ENCODE data around the gene CYP2A6.

CYP2A6 gene

DNA sequence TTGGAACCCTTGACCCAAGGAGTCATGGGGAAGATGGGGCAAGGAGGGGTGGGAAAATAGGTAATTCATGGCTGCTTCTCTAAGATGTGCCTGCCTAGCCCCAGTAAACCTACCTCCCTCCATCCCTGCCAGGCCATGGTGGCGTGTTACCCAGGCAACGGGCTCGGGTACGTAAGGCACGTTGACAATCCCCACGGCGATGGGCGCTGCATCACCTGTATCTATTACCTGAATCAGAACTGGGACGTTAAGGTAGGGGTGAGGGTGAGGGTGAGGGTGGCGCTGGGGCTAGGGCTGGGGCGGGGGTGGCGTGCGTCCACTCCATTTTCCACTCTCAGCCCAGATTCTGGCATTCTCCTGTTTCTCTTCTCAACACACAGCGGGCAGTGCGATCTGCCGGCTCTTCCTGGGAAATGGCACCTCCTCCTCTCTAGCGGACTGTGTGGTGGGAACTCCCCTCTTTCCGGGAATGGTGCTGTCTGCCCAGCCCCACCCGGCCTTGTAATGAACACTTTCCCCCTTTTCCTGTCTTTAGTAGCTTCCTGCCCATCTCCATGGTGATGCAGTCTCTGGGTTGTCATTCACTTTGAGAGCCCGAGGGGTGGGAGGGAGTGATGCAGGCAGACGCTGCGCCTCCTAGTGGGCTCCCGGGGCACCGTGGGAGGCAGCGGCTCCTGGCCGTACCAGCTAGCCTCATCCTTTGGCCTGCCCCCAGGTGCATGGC is 43.7 kb downstream of the CYP2A6 start:
- Histone ChIP-seq H3K4me2 (ENCODE audit: low read length) (no peak overlapping the region), H3K4me3 (ENCODE audit: low read length) (no peak overlapping the region), H4K20me1 (ENCODE audit: insufficient read depth, low read length) (peaks cover 81% of the 10 kb centered on the region)

DNA sequence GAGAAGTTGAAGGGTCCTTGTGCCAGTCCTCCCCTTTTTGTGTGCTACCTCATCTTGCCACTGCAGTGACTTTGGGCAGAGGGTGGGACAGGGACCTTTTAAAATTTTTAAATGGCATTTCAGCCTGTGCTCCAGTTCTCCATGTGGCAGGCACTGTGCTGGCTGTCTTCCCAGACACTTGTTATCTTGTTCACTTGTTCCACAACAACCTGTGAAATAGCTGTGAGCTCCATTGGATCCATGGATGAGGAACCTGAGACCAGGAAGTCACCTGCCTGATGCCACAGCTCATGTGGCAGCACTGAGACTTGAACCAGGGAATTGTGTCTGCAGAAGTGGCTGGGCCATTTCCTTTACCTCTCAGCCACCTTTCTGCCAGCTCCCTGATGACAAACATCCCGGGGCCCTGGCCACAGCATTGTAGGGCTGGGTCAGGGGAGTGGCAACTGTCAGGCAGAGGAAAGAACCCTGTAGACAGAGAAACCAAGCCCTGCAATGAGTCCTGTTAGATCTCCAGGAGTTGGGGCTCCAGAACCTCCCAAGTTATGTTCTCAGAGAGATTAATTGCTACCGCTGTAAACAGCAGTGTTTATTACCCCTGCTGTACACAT is 44.9 kb downstream of the CYP2A6 start:
- Histone ChIP-seq H3K4me3 (ENCODE audit: low read length) (no peak overlapping the region), H3K79me2 (ENCODE audit: low read length) (peaks cover 68% of the 10 kb centered on the region), H3K4me2 (ENCODE audit: low read length) (no peak overlapping the region), H3K9ac (ENCODE audit: low read length) (no peak overlapping the region), H4K20me1 (ENCODE audit: insufficient read depth, low read length) (peaks cover 92% of the 10 kb centered on the region), H3K27me3 (ENCODE audit: low read depth, low read length) (no peaks in the 10 kb centered on the region), H3K9me3 (ENCODE audit: insufficient read depth, low read length) (no peaks in the 10 kb centered on the region), H3K4me1 (ENCODE audit: low read length) (peaks cover 49% of the 10 kb centered on the region), H3K27ac (ENCODE audit: low read length) (no peak overlapping the region), H3K36me3 (replicated peaks; ENCODE audit: low read depth, low read length) (peaks cover 80% of the 10 kb centered on the region), H2AFZ (ENCODE audit: low read depth, low read length) (no peak overlapping the region)
- TF ChIP-seq, protein P1, sequence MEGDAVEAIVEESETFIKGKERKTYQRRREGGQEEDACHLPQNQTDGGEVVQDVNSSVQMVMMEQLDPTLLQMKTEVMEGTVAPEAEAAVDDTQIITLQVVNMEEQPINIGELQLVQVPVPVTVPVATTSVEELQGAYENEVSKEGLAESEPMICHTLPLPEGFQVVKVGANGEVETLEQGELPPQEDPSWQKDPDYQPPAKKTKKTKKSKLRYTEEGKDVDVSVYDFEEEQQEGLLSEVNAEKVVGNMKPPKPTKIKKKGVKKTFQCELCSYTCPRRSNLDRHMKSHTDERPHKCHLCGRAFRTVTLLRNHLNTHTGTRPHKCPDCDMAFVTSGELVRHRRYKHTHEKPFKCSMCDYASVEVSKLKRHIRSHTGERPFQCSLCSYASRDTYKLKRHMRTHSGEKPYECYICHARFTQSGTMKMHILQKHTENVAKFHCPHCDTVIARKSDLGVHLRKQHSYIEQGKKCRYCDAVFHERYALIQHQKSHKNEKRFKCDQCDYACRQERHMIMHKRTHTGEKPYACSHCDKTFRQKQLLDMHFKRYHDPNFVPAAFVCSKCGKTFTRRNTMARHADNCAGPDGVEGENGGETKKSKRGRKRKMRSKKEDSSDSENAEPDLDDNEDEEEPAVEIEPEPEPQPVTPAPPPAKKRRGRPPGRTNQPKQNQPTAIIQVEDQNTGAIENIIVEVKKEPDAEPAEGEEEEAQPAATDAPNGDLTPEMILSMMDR (IDR thresholded peaks at IDR 0.05; ENCODE audit: low read depth, low read length), result no peak
- TF ChIP-seq EZH2phosphoT487 (IDR thresholded peaks at IDR 0.05; ENCODE audit: low read depth), result no peak

More for the DNA sequence above, 43.7 kb downstream of the CYP2A6 start:
- TF ChIP-seq, protein P1 (IDR thresholded peaks at IDR 0.05; ENCODE audit: low read depth, low read length), result peak; percentile 76
- TF ChIP-seq EZH2phosphoT487 (IDR thresholded peaks at IDR 0.05; ENCODE audit: low read depth), result no peak
- Histone ChIP-seq H3K9me3 (ENCODE audit: insufficient read depth, low read length) (no peaks in the 10 kb centered on the region), H3K36me3 (replicated peaks; ENCODE audit: low read depth, low read length) (peaks cover 69% of the 10 kb centered on the region), H3K79me2 (ENCODE audit: low read length) (peaks cover 55% of the 10 kb centered on the region), H3K9ac (ENCODE audit: low read length) (no peak overlapping the region), H2AFZ (ENCODE audit: low read depth, low read length) (no peak overlapping the region), H3K27me3 (ENCODE audit: low read depth, low read length) (no peaks in the 10 kb centered on the region), H3K27ac (ENCODE audit: low read length) (no peak overlapping the region), H3K4me1 (ENCODE audit: low read length) (peaks cover 38% of the 10 kb centered on the region)

DNA sequence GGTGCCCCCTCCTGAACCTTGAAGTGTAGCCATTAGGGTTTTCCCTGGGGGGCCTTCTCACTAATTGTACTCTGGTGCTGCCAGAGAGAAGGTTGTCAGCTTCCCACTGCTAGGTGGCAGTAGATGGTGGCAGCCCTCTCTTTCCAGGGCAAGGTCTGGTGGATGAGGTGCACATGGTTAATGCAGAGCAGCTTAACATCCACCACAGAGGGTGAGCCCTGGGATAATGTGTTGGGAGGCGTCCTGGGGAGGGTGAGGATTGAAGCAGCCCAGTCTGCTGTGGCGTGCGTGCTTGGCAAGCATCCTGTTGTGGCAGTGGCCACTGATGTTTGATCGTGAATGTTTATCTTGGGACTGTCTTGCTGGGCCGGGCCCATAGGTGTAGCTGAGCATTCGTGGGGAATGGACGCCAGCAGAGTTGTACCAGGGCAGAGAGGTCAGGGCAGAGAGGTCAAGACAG is 45.4 kb downstream of the CYP2A6 start:
- H4K20me1 ChIP-seq (ENCODE audit: insufficient read depth, low read length), result peaks cover 93% of the 10 kb centered on the region
- peaks cover 73% of the 10 kb centered on the region for H3K79me2 ChIP-seq (ENCODE audit: low read length)

More for the DNA sequence above, 45.4 kb downstream of the CYP2A6 start:
- Histone ChIP-seq H2AFZ (ENCODE audit: low read depth, low read length) (no peak overlapping the region), H3K9ac (ENCODE audit: low read length) (no peak overlapping the region), H3K36me3 (replicated peaks; ENCODE audit: low read depth, low read length) (peaks cover 78% of the 10 kb centered on the region), H3K27me3 (ENCODE audit: low read depth, low read length) (no peaks in the 10 kb centered on the region), H3K27ac (ENCODE audit: low read length) (peak overlapping the region; percentile 61; the same call in 1 of the 2 replicates), H3K9me3 (ENCODE audit: insufficient read depth, low read length) (no peaks in the 10 kb centered on the region), H3K4me2 (ENCODE audit: low read length) (no peak overlapping the region), H3K4me1 (ENCODE audit: low read length) (peaks cover 54% of the 10 kb centered on the region), H3K4me3 (ENCODE audit: low read length) (no peak overlapping the region)
- TF ChIP-seq, protein P1 (IDR thresholded peaks at IDR 0.05; ENCODE audit: low read depth, low read length), result peak; percentile 22
- no peak for TF ChIP-seq EZH2phosphoT487 (IDR thresholded peaks at IDR 0.05; ENCODE audit: low read depth)
